Endothelial cell of umbilical vein (primary cell): ENCODE measurements around the gene RAD18.

Experiments
- CTCF ChIP-seq, 2 donors: IDR thresholded peaks; 1 replicate in 1 of 2; 2 replicates in 1 of 2; pipeline ENCODE4 v1.5.1; 2011; ENCODE audit warnings: low read length in 2 of 2, mild to moderate bottlenecking in 2 of 2, moderate library complexity in 2 of 2, control low read depth in 1 of 2, inconsistent platforms in 1 of 2, low read depth in 1 of 2; ENCODE audit not compliant: insufficient read depth in 1 of 2; ENCODE audit errors: extremely low read depth in 1 of 2
- POLR2A ChIP-seq: IDR thresholded peaks from 2 replicates; pipeline ENCODE4 v1.6.1; 2012; ENCODE audit warnings: low read depth, mild to moderate bottlenecking, control low read depth, low read length

- no peak for TF ChIP-seq POLR2A
- TF ChIP-seq CTCF (IDR thresholded peaks at IDR 0.05; ENCODE audit: extremely low read depth in 1 of 2, insufficient read depth in 1 of 2, low read depth in 1 of 2, low read length in 2 of 2): no peak
Observed at GRCh38 chr3:8853081-8853480, 110.2 kb downstream of the RAD18 start.
